ENCODE measurements around the gene UNK.

UNK gene

GRCh38 chr17:75784473-75785015, at the start of gene UNK:
TSS of gene UNK (plus strand) at chr17:75784806. CDS start at chr17:75784881, 75 bp downstream.
- peak; percentile 91 for DNase-seq (ENCODE audit: low read depth)

GRCh38 chr17:75736173-75736835, 48.3 kb upstream of the UNK start:
- DNase-seq (ENCODE audit: low read depth), result no peak

GRCh38 chr17:75737133-75737962, 47.3 kb upstream of the UNK start:
- no peak for DNase-seq (ENCODE audit: low read depth)

GRCh38 chr17:75738218-75738802, 46.3 kb upstream of the UNK start:
- DNase-seq (ENCODE audit: low read depth), result no peak

GRCh38 chr17:75739174-75739573, 45.4 kb upstream of the UNK start:
- DNase-seq (ENCODE audit: low read depth), result no peak

GRCh38 chr17:75739801-75740200, 44.8 kb upstream of the UNK start:
- no peak for DNase-seq (ENCODE audit: low read depth)

- DNase-seq (ENCODE audit: low read depth), result no peak
These were observed 44.4 kb upstream of the UNK start for GRCh38 chr17:75740215-75740614.

GRCh38 chr17:75740631-75741077, 44.0 kb upstream of the UNK start:
- DNase-seq (ENCODE audit: low read depth), result no peak

GRCh38 chr17:75742337-75742736, 42.3 kb upstream of the UNK start:
- DNase-seq (ENCODE audit: low read depth), result no peak

GRCh38 chr17:75743625-75744206, 40.9 kb upstream of the UNK start:
- DNase-seq (ENCODE audit: low read depth), result no peak

GRCh38 chr17:75748706-75749105, 35.9 kb upstream of the UNK start:
- DNase-seq (ENCODE audit: low read depth), result no peak

- peak; percentile 72 for DNase-seq (ENCODE audit: low read depth)
These were observed 34.8 kb upstream of the UNK start for GRCh38 chr17:75749545-75750389.

GRCh38 chr17:75750661-75751423, 33.8 kb upstream of the UNK start:
- DNase-seq (ENCODE audit: low read depth), result no peak

GRCh38 chr17:75751676-75752404, 32.8 kb upstream of the UNK start:
- no peak for DNase-seq (ENCODE audit: low read depth)

GRCh38 chr17:75752405-75752709, 32.2 kb upstream of the UNK start:
- DNase-seq (ENCODE audit: low read depth), result no peak

GRCh38 chr17:75752802-75753513, 31.6 kb upstream of the UNK start:
- DNase-seq (ENCODE audit: low read depth), result no peak

GRCh38 chr17:75753514-75754377, 30.9 kb upstream of the UNK start:
- DNase-seq (ENCODE audit: low read depth), result peak; percentile 68

- DNase-seq (ENCODE audit: low read depth), result no peak
These were observed 30.0 kb upstream of the UNK start for GRCh38 chr17:75754378-75755204.

All from stimulated activated CD8-positive, alpha-beta memory T cell treated with anti-CD3 and anti-CD28 coated beads, Interleukin-12 subunit alpha, Interleukin-12 subunit beta, amount 100 ng/mL, for 4 hours (primary cell).